SH-SY5Y (cell line): ENCODE results near the gene NUP58.

Source experiments
- GATA2 ChIP-seq: IDR thresholded peaks from 2 replicates; pipeline ENCODE4 v1.6.1; 2011; ENCODE audit warnings: mild to moderate bottlenecking, low read depth, low read length
- GATA3 ChIP-seq: IDR thresholded peaks from 2 replicates; pipeline ENCODE4 v1.6.1; 2011; ENCODE audit warnings: low read depth, mild to moderate bottlenecking, low read length, moderate library complexity

DNA sequence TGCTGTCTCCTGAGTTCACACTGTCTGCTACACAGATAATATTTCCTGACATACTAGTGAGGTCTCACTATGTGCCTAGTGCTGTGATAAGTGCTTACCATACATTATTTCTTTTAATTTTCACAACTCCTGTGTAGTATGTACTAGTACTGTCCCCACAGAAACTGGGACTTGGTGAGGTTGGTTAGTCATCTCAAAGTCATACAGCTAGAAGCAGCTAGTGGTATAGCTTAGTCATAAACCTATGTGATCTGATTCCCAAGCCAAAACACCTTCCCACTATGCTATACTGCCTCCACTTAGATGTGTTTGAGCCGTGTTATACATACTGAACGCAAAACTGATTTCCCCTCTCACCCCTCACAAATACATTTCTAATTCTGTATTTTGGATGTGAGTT lies 24.7 kb upstream of the NUP58 start:
- TF ChIP-seq GATA2 = no peak
- no peak for TF ChIP-seq GATA3
